ENCODE measurements around the gene DCC. TPM values are rescaled to one million over a fixed set of nuclear protein-coding genes. Genes with fewer than 3 reads are reported as not detected.
"Not testable (repeated sequence)": the region's sequence is repeated elsewhere in the genome, so short reads cannot be mapped to it uniquely, and the experiment has no call there.

The DCC gene
- total and polyA plus RNA-seq, 2 of the 8 experiments (the other 6 are each of a cell fraction or from before 2014, with no cell fraction given): 0.14 to 1.4 TPM

GRCh38 chr18:53468173-53468572, 1128.2 kb downstream of the DCC start:
- H3K79me1 ChIP-seq (ENCODE audit: low read depth, low read length); H4K5ac ChIP-seq (ENCODE audit: insufficient read length, low read depth, low read length); H4K91ac ChIP-seq (replicated peaks; ENCODE audit: insufficient read length, low read length); H3K36me3 ChIP-seq (ENCODE audit: control insufficient read depth in 2 of 4, insufficient read depth in 4 of 4, low read length in 3 of 4); H4K20me1 ChIP-seq (replicated peaks in 1 of 2; ENCODE audit: control insufficient read depth in 1 of 2, insufficient read depth in 2 of 2, low read length in 2 of 2); H3K4me3 ChIP-seq (ENCODE audit: extremely low read depth in 1 of 4, insufficient read depth in 2 of 4, low read depth in 3 of 4, low read length in 4 of 4); H2BK120ac ChIP-seq (replicated peaks; ENCODE audit: low read depth, low read length); H3K27me3 ChIP-seq (replicated peaks in 1 of 4; ENCODE audit: control insufficient read depth in 3 of 4, extremely low read depth in 1 of 4, insufficient read depth in 3 of 4, low read length in 3 of 4); FAIRE-seq; H2AFZ ChIP-seq (ENCODE audit: low read length); H3K9ac ChIP-seq (replicated peaks in 1 of 4; ENCODE audit: extremely low read depth in 1 of 4, low read depth in 3 of 4, low read length in 3 of 4); H4K8ac ChIP-seq (ENCODE audit: extremely low read depth, insufficient read depth, low read length); H3K4ac ChIP-seq (replicated peaks; ENCODE audit: insufficient read length, low read depth, low read length); H3K9me3 ChIP-seq (ENCODE audit: insufficient read depth in 2 of 2, low read depth in 1 of 2, low read length in 1 of 2); H3K23ac ChIP-seq (ENCODE audit: insufficient read length); H2BK5ac ChIP-seq (ENCODE audit: low read depth, low read length); DNase-seq (ENCODE audit: low read depth in 1 of 2, low spot score in 2 of 2); H3K23me2 ChIP-seq (ENCODE audit: low read depth, low read length); H3K4me1 ChIP-seq (replicated peaks in 1 of 4; ENCODE audit: control insufficient read depth in 3 of 4, insufficient read depth in 4 of 4, low read length in 3 of 4); H2BK15ac ChIP-seq (ENCODE audit: low read length); H3K27ac ChIP-seq (ENCODE audit: low read depth, low read length); H3K14ac ChIP-seq (ENCODE audit: insufficient read length); H2BK12ac ChIP-seq (ENCODE audit: low read depth, low read length); POLR2A ChIA-PET (ENCODE audit: partially characterized antibody); H2BK20ac ChIP-seq (ENCODE audit: low read length); H3K79me2 ChIP-seq (ENCODE audit: control insufficient read depth in 1 of 2, insufficient read depth in 2 of 2, low read length in 2 of 2); H2AK5ac ChIP-seq (ENCODE audit: low read depth, low read length); H3K4me2 ChIP-seq (ENCODE audit: insufficient read depth in 1 of 2, low read depth in 2 of 2, low read length in 2 of 2); H3K56ac ChIP-seq (replicated peaks; ENCODE audit: insufficient read length, low read depth, low read length); H3K18ac ChIP-seq (ENCODE audit: extremely low read depth, low read length): not testable (repeated sequence)
- CTCF ChIA-PET (ENCODE audit: partially characterized antibody): interaction anchor here (0.7 to 1.5 kb wide), 2 partner anchors 12 to 44 kb away, joined by 3 read pairs; no protein-coding TSS in a partner anchor
- WGBS, 2 experiments (ENCODE audit: extremely low coverage in 1 of 2, insufficient coverage in 1 of 2, insufficient read length in 1 of 2, insufficient replicate concordance in 2 of 2, low coverage in 1 of 2, low lambda C conversion rate in 2 of 2, missing lambda C conversion rate in 1 of 2): 92% methylated on average over 2 of the region's 2 CpGs; no CpG with 5 or more reads in 1 of the 2 experiments

Data from H1 (cell line).